Common myeloid progenitor, CD34-positive (primary cell): ENCODE measurements around the gene MAP3K20.

Experiments used
- CTCF ChIA-PET: fragments of 350-600 bp; sonication (Branson Sonifier 250); formaldehyde crosslinking; loops from one replicate; lab custom pipeline; 2021; ENCODE audit warnings: antibody characterized with exemption; lab: Charles Lee
- POLR2A ChIA-PET: fragments of 350-600 bp; sonication (Branson Sonifier 250); formaldehyde crosslinking; loops from one replicate; lab custom pipeline; 2021; ENCODE audit warnings: antibody characterized with exemption; lab: Charles Lee
- DNase-seq, 3 donors: peaks; one replicate each; pipeline versions ENCODE4 v3.0.0 to v3.0.0-alpha.2; 2013
- H3K27ac ChIP-seq, 2 experiments: 1 replicate in 1 of 2; 2 replicates in 1 of 2; pipeline ENCODE4 v1.7.0; 2013; ENCODE audit warnings: inconsistent platforms in 2 of 2, low read length in 2 of 2, mild to moderate bottlenecking in 2 of 2, low read depth in 1 of 2, moderate library complexity in 1 of 2; ENCODE audit not compliant: severe bottlenecking in 2 of 2, insufficient read depth in 1 of 2, poor library complexity in 1 of 2
- H3K27me3 ChIP-seq, 5 experiments: replicated peaks in 2 of 5; 1 replicate in 3 of 5; 2 replicates in 2 of 5; pipeline versions ENCODE4 v1.6.1 to v1.7.0; 2013; ENCODE audit warnings: low read length in 4 of 5, mild to moderate bottlenecking in 2 of 5, moderate library complexity in 2 of 5, inconsistent platforms in 1 of 5; ENCODE audit not compliant: insufficient read depth in 5 of 5, control insufficient read depth in 4 of 5
- H3K36me3 ChIP-seq, 4 experiments: 1 replicate in 2 of 4; 2 replicates in 2 of 4; pipeline versions ENCODE4 v1.6.1 to v1.7.0; 2013; ENCODE audit warnings: low read length in 3 of 4, control low read depth in 1 of 4, mild to moderate bottlenecking in 1 of 4; ENCODE audit not compliant: control insufficient read depth in 4 of 4, insufficient read depth in 4 of 4
- H3K4me1 ChIP-seq, 4 experiments: 1 replicate in 3 of 4; 2 replicates in 1 of 4; pipeline versions ENCODE4 v1.6.1 to v1.7.1; 2013; ENCODE audit warnings: low read length in 3 of 4, mild to moderate bottlenecking in 3 of 4, control low read depth in 1 of 4, inconsistent platforms in 1 of 4, moderate library complexity in 1 of 4; ENCODE audit not compliant: control insufficient read depth in 4 of 4, insufficient read depth in 4 of 4; ENCODE audit errors: control extremely low read depth in 1 of 4
- H3K4me3 ChIP-seq, 7 experiments: 1 replicate in 4 of 7; 2 replicates in 3 of 7; pipeline versions ENCODE4 v1.5.1 to v1.7.0; 2013; ENCODE audit warnings: mild to moderate bottlenecking in 7 of 7, low read length in 6 of 7, moderate library complexity in 6 of 7, inconsistent platforms in 2 of 7, low read depth in 2 of 7, control low read depth in 1 of 7; ENCODE audit not compliant: insufficient read depth in 4 of 7, control insufficient read depth in 1 of 7; ENCODE audit errors: extremely low read depth in 1 of 7
- H3K9me3 ChIP-seq, 5 experiments: 1 replicate in 4 of 5; 2 replicates in 1 of 5; pipeline versions ENCODE4 v1.6.1 to v1.7.1; 2013; ENCODE audit warnings: low read length in 4 of 5, mild to moderate bottlenecking in 2 of 5, inconsistent platforms in 1 of 5, low read depth in 1 of 5, moderate library complexity in 1 of 5; ENCODE audit not compliant: control insufficient read depth in 4 of 5, insufficient read depth in 2 of 5; ENCODE audit errors: control extremely low read depth in 1 of 5
- WGBS: methylation state at CpG from one replicate; pipeline ENCODE4 v1.1.5; 2013; ENCODE audit not compliant: insufficient coverage; 5-methylcytosine and 5-hydroxymethylcytosine counted together

MAP3K20 gene

GRCh38 chr2:173231465-173231864, 155.8 kb downstream of the MAP3K20 start:
- Histone ChIP-seq H3K36me3 (peaks cover 5 to 26% (median 15%) of the 10 kb centered on the region in 4 experiments), H3K4me1 (no peaks in the 10 kb centered on the region), H3K4me3 (no peak overlapping the region), H3K27me3 (no peaks in the 10 kb centered on the region), H3K27ac (no peak overlapping the region), H3K9me3 (no peaks in the 10 kb centered on the region)
- no peak for DNase-seq
- ChIA-PET CTCF (no interaction called here), POLR2A (no interaction called here)
- WGBS = 100% methylated on average over 1 of the region's 1 CpG

- POLR2A ChIA-PET = no interaction called here
Observed at GRCh38 chr2:173232956-173233744, 157.5 kb downstream of the MAP3K20 start.

GRCh38 chr2:173235947-173236803, 160.5 kb downstream of the MAP3K20 start:
- DNase-seq = no peak
- Histone ChIP-seq H3K4me1 (no peaks in the 10 kb centered on the region), H3K36me3 (peaks cover 11 to 38% (median 17%) of the 10 kb centered on the region in 4 experiments), H3K4me3 (no peak overlapping the region), H3K9me3 (no peaks in the 10 kb centered on the region), H3K27me3 (no peaks in the 10 kb centered on the region), H3K27ac (no peak overlapping the region)
- WGBS = 100% methylated on average over 3 of the region's 5 CpGs
- POLR2A ChIA-PET = no interaction called here
- CTCF ChIA-PET = interaction anchor here (0.7 kb wide), 1 partner anchor 208 kb away, joined by 3 read pairs; no protein-coding TSS in a partner anchor

More at GRCh38 chr2:173232956-173233744, 157.5 kb downstream of the MAP3K20 start:
- H3K27me3 ChIP-seq = no peaks in the 10 kb centered on the region
- H3K36me3 ChIP-seq = peaks cover 8 to 30% (median 15%) of the 10 kb centered on the region in 4 experiments
- H3K4me3 ChIP-seq = no peak overlapping the region
- H3K9me3 ChIP-seq = no peaks in the 10 kb centered on the region
- no peaks in the 10 kb centered on the region for H3K4me1 ChIP-seq
- peak in 2 of 3 donors; percentile 3 to 6 for DNase-seq
- CTCF ChIA-PET = interaction anchor here (1.5 kb wide), 1 partner anchor 23 kb away, joined by 6 read pairs; no protein-coding TSS in a partner anchor
- WGBS = 94% methylated on average over 3 of the region's 5 CpGs
- H3K27ac ChIP-seq = no peak overlapping the region

GRCh38 chr2:173238385-173238784, 162.7 kb downstream of the MAP3K20 start:
- Histone ChIP-seq H3K9me3 (no peaks in the 10 kb centered on the region), H3K4me1 (no peaks in the 10 kb centered on the region), H3K27me3 (no peaks in the 10 kb centered on the region), H3K4me3 (no peak overlapping the region), H3K27ac (no peak overlapping the region), H3K36me3 (peaks cover 6 to 27% (median 14%) of the 10 kb centered on the region in 4 experiments)
- no CpG with 5 or more reads among the region's 4 CpGs for WGBS
- no peak for DNase-seq
- CTCF ChIA-PET = no interaction called here
- POLR2A ChIA-PET = no interaction called here

DNA sequence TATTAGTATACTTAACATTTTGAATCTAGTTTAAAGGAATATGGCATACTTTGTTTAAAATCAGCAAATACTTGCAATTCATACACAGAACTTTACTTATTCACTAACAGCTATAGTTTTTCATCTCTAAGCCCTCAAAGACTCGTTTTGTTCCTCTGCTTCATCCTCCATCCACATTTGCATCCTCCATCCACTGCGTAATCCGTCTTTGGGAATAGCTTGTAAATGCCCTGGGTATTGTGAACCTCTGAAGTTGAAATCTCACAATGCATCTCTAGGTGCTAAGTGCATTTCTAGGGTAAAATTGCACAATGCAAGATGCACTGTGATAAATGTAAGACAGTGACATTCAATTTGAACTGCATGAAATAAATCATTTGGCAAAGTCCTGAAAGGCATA, 163.2 kb downstream of the MAP3K20 start:
- Histone ChIP-seq H3K4me3 (no peak overlapping the region), H3K9me3 (no peaks in the 10 kb centered on the region), H3K27ac (no peak overlapping the region), H3K4me1 (no peaks in the 10 kb centered on the region), H3K27me3 (no peaks in the 10 kb centered on the region), H3K36me3 (peaks cover 6 to 23% (median 11%) of the 10 kb centered on the region in 4 experiments)
- DNase-seq = no peak
- WGBS = no CpG with 5 or more reads among the region's 3 CpGs
- CTCF ChIA-PET = no interaction called here
- POLR2A ChIA-PET = no interaction called here

DNA sequence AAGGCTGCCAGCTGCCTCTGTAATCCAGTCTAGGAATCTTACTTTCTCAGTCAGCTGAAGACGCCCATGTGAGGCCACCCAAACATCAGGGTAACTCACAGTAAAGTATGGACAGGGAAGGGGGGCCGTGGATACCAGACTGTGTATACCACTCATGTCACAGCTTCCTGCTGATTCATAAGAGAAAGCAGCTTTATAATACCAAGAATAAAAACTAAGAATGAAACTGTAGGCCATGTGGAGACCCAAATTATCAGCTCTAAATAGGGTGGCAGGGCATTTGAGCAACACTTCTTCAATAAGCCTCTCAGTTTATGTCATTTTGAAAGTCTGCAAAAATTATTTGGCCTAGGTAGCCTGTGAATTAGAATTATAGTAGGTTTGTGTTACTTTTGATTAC, 164.0 kb downstream of the MAP3K20 start:
- H3K27ac ChIP-seq = no peak overlapping the region
- 100% methylated on average over 1 of the region's 2 CpGs for WGBS
- H3K9me3 ChIP-seq = no peaks in the 10 kb centered on the region
- peak in 1 of 3 donors; percentile 5 for DNase-seq
- no peak overlapping the region for H3K4me3 ChIP-seq
- H3K4me1 ChIP-seq = no peaks in the 10 kb centered on the region
- CTCF ChIA-PET = interaction anchor here (0.6 to 0.8 kb wide), 2 partner anchors 129 to 228 kb away, joined by 3 read pairs; no protein-coding TSS in a partner anchor
- no peaks in the 10 kb centered on the region for H3K27me3 ChIP-seq
- peaks cover 6 to 19% (median 7%) of the 10 kb centered on the region in 4 experiments for H3K36me3 ChIP-seq
- POLR2A ChIA-PET = no interaction called here
